Mammary epithelial cell (primary cell): ENCODE measurements around the gene OXT.
"Not testable (repeated sequence)": the region's sequence is repeated elsewhere in the genome, so short reads cannot be mapped to it uniquely, and the experiment has no call there.

Experiments used
- EZH2 ChIP-seq: IDR thresholded peaks from 2 replicates; pipeline ENCODE4 v1.6.1; 2012; ENCODE audit warnings: low read length, inconsistent platforms, borderline replicate concordance
- TF ChIP-seq, protein P1 (sequence below), 2 donors: IDR thresholded peaks in 1 of 2; conservative IDR thresholded peaks in 1 of 2; 2 replicates each; pipeline ENCODE4 v1.5.1; 2011 to 2012; ENCODE audit warnings: inconsistent platforms in 2 of 2, low read length in 2 of 2, mild to moderate bottlenecking in 2 of 2, control low read depth in 1 of 2, low read depth in 1 of 2; ENCODE audit not compliant: insufficient read depth in 1 of 2; ENCODE audit errors: extremely low read depth in 1 of 2

GRCh38 chr20:3064119-3064518, 7.3 kb upstream of the OXT start:
- TF ChIP-seq, protein P1, sequence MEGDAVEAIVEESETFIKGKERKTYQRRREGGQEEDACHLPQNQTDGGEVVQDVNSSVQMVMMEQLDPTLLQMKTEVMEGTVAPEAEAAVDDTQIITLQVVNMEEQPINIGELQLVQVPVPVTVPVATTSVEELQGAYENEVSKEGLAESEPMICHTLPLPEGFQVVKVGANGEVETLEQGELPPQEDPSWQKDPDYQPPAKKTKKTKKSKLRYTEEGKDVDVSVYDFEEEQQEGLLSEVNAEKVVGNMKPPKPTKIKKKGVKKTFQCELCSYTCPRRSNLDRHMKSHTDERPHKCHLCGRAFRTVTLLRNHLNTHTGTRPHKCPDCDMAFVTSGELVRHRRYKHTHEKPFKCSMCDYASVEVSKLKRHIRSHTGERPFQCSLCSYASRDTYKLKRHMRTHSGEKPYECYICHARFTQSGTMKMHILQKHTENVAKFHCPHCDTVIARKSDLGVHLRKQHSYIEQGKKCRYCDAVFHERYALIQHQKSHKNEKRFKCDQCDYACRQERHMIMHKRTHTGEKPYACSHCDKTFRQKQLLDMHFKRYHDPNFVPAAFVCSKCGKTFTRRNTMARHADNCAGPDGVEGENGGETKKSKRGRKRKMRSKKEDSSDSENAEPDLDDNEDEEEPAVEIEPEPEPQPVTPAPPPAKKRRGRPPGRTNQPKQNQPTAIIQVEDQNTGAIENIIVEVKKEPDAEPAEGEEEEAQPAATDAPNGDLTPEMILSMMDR (conservative IDR thresholded peaks at IDR 0.05 in 1 of 2, IDR thresholded peaks at IDR 0.05 in 1 of 2; ENCODE audit: extremely low read depth in 1 of 2, insufficient read depth in 1 of 2, low read depth in 1 of 2, low read length in 2 of 2), result not testable (repeated sequence)
- not testable (repeated sequence) for TF ChIP-seq EZH2
